GM19239 (cell line): ENCODE data around the gene RNF157.
A peak's percentile ranks its signal among the peaks of the same experiment; 100 is the strongest.

Experiments used
- DNase-seq: peaks from one replicate; pipeline ENCODE4 v3.0.0; 2011; ENCODE audit warnings: low spot score; ENCODE audit not compliant: insufficient read length
- FAIRE-seq: peaks from 2 replicates; lab custom pipeline; 2011; peaks lifted over from hg19 to GRCh38; lab: Jason Lieb, UNC

The RNF157 gene

GRCh38 chr17:76132574-76133338, 107.5 kb downstream of the RNF157 start:
- DNase-seq (no peak), FAIRE-seq (no peak)

GRCh38 chr17:76131692-76132573, 108.4 kb downstream of the RNF157 start:
- no peak for FAIRE-seq

GRCh38 chr17:76131051-76131691, 109.1 kb downstream of the RNF157 start:
- DNase-seq: no peak
- no peak for FAIRE-seq

More at GRCh38 chr17:76131692-76132573, 108.4 kb downstream of the RNF157 start:
- no peak for DNase-seq

GRCh38 chr17:76130473-76130872, 109.8 kb downstream of the RNF157 start:
- DNase-seq: no peak
- no peak for FAIRE-seq

GRCh38 chr17:76125922-76126321, 114.4 kb downstream of the RNF157 start:
- DNase-seq (no peak), FAIRE-seq (peak; percentile 44)

- FAIRE-seq (no peak), DNase-seq (no peak)
Measured at GRCh38 chr17:76125391-76125675, 115.0 kb downstream of the RNF157 start.

- FAIRE-seq (no peak), DNase-seq (no peak)
Measured at GRCh38 chr17:76124582-76125390, 115.5 kb downstream of the RNF157 start.

- no peak for FAIRE-seq
Measured at GRCh38 chr17:76123749-76124581, 116.3 kb downstream of the RNF157 start.

GRCh38 chr17:76123191-76123499, 117.1 kb downstream of the RNF157 start:
- DNase-seq (no peak), FAIRE-seq (no peak)

More at GRCh38 chr17:76123749-76124581, 116.3 kb downstream of the RNF157 start:
- DNase-seq: no peak

GRCh38 chr17:76122431-76123190, 117.7 kb downstream of the RNF157 start:
- FAIRE-seq: peak; percentile 40
- DNase-seq: no peak

GRCh38 chr17:76121932-76122430, 118.3 kb downstream of the RNF157 start:
- FAIRE-seq: no peak
- no peak for DNase-seq

GRCh38 chr17:76120658-76121008, 119.7 kb downstream of the RNF157 start:
- no peak for DNase-seq
- no peak for FAIRE-seq

GRCh38 chr17:76119409-76120371, 120.6 kb downstream of the RNF157 start:
- FAIRE-seq (no peak), DNase-seq (no peak)

- FAIRE-seq (no peak), DNase-seq (no peak)
Measured at GRCh38 chr17:76115138-76115754, 125.0 kb downstream of the RNF157 start.

GRCh38 chr17:76111956-76112355, 128.3 kb downstream of the RNF157 start:
- no peak for DNase-seq
- no peak for FAIRE-seq

- DNase-seq: no peak
- FAIRE-seq: no peak
Measured at GRCh38 chr17:76107509-76107908, 132.8 kb downstream of the RNF157 start.

- DNase-seq (no peak), FAIRE-seq (no peak)
Measured at GRCh38 chr17:76106703-76107102, 133.6 kb downstream of the RNF157 start.
